GM19468 (cell line): Measurements from ENCODE around the gene PPP2R3B.
"Not testable (repeated sequence)": the region's sequence is repeated elsewhere in the genome, so short reads cannot be mapped to it uniquely, and the experiment has no call there.

Source experiments
- ATAC-seq: cut with Tn5 transposase; IDR thresholded peaks from one replicate; pipeline ENCODE4 v1.9.1; 2021; ENCODE audit warnings: mild to moderate bottlenecking, moderate library complexity, moderate number of reproducible peaks; ENCODE audit not compliant: unreplicated experiment; ENCODE audit errors: extremely low read depth

PPP2R3B gene

GRCh38 chrX:327660-328126 lies 59.0 kb downstream of the PPP2R3B start:
- no peak for ATAC-seq

GRCh38 chrX:324664-325063 lies 62.0 kb downstream of the PPP2R3B start:
- ATAC-seq, result not testable (repeated sequence)

GRCh38 chrX:323721-324628 lies 62.7 kb downstream of the PPP2R3B start:
- no peak for ATAC-seq

- no peak for ATAC-seq
Measured at GRCh38 chrX:320126-320783, 66.5 kb downstream of the PPP2R3B start.

GRCh38 chrX:319579-320125 lies 67.1 kb downstream of the PPP2R3B start:
- ATAC-seq, result no peak

- ATAC-seq, result peak; percentile 97
Measured at GRCh38 chrX:318739-319578, 67.7 kb downstream of the PPP2R3B start, which contains the start of gene GTPBP6. TSS of gene GTPBP6 (minus strand) at chrX:318796. CDS start at chrX:318787, 9 bp downstream.

GRCh38 chrX:318068-318738 lies 68.5 kb downstream of the PPP2R3B start:
- ATAC-seq, result peak; percentile 34

GRCh38 chrX:317424-318067 lies 69.2 kb downstream of the PPP2R3B start:
- ATAC-seq, result no peak

GRCh38 chrX:316351-317325 lies 70.1 kb downstream of the PPP2R3B start:
- ATAC-seq, result no peak

- no peak for ATAC-seq
Measured at GRCh38 chrX:314781-315595, 71.7 kb downstream of the PPP2R3B start.

GRCh38 chrX:314049-314448 lies 72.7 kb downstream of the PPP2R3B start:
- no peak for ATAC-seq

- no peak for ATAC-seq
Measured at GRCh38 chrX:313546-313945, 73.2 kb downstream of the PPP2R3B start.

GRCh38 chrX:312621-313331 lies 73.9 kb downstream of the PPP2R3B start:
- ATAC-seq, result no peak

GRCh38 chrX:311156-312129 lies 75.3 kb downstream of the PPP2R3B start:
- no peak for ATAC-seq

- ATAC-seq, result no peak
Measured at GRCh38 chrX:310621-311155, 76.0 kb downstream of the PPP2R3B start.
